Endothelial cell of umbilical vein (primary cell): ENCODE data around the gene TTN.

Experiments used
- CTCF ChIP-seq, 2 donors: IDR thresholded peaks; 1 replicate in 1 of 2; 2 replicates in 1 of 2; pipeline ENCODE4 v1.5.1; 2011; ENCODE audit warnings: low read length in 2 of 2, mild to moderate bottlenecking in 2 of 2, moderate library complexity in 2 of 2, control low read depth in 1 of 2, inconsistent platforms in 1 of 2, low read depth in 1 of 2; ENCODE audit not compliant: insufficient read depth in 1 of 2; ENCODE audit errors: extremely low read depth in 1 of 2
- FOS ChIP-seq: IDR thresholded peaks from 2 replicates; pipeline ENCODE4 v1.6.1; 2011; ENCODE audit warnings: mild to moderate bottlenecking, low read length, moderate library complexity, borderline replicate concordance; ENCODE audit not compliant: insufficient read depth
- JUN ChIP-seq: IDR thresholded peaks from 2 replicates; pipeline ENCODE4 v1.6.1; 2011; ENCODE audit warnings: borderline replicate concordance, low read depth; ENCODE audit not compliant: insufficient read length, insufficient read depth
- MAX ChIP-seq: IDR thresholded peaks from 2 replicates; pipeline ENCODE4 v1.6.1; 2011; ENCODE audit not compliant: insufficient read depth, insufficient read length
- POLR2AphosphoS5 ChIP-seq: IDR thresholded peaks from 2 replicates; pipeline ENCODE4 v1.6.1; 2012; ENCODE audit warnings: low read depth, mild to moderate bottlenecking, control low read depth, low read length, moderate library complexity; ENCODE audit not compliant: insufficient read depth

GRCh38 chr2:178846458-178846802 is 39.2 kb upstream of the TTN start:
- no peak for TF ChIP-seq CTCF (IDR thresholded peaks at IDR 0.05; ENCODE audit: extremely low read depth in 1 of 2, insufficient read depth in 1 of 2, low read depth in 1 of 2, low read length in 2 of 2)
- TF ChIP-seq JUN: no peak
- TF ChIP-seq FOS: no peak
- TF ChIP-seq POLR2AphosphoS5: no peak
- no peak for TF ChIP-seq MAX
